Fibroblast of skin of back (primary cell): ENCODE measurements around the gene SLC45A1.
A peak's percentile ranks its signal among the peaks of the same experiment; 100 is the strongest.
"Not testable (repeated sequence)": the region's sequence is repeated elsewhere in the genome, so short reads cannot be mapped to it uniquely, and the experiment has no call there.

ENCODE experiments used
- DNase-seq: peaks from one replicate; pipeline ENCODE4 v3.0.0-alpha.2; 2013

SLC45A1 gene

GRCh38 chr1:8370046-8370881 is 52.4 kb downstream of the SLC45A1 start:
- DNase-seq: peak; percentile 89

- DNase-seq: peak; percentile 57
These were observed 53.0 kb downstream of the SLC45A1 start for GRCh38 chr1:8370905-8371315.

GRCh38 chr1:8371372-8371991 is 53.6 kb downstream of the SLC45A1 start:
- DNase-seq: no peak

GRCh38 chr1:8373125-8373524 is 55.2 kb downstream of the SLC45A1 start:
- no peak for DNase-seq

GRCh38 chr1:8373581-8374241 is 55.8 kb downstream of the SLC45A1 start:
- DNase-seq: peak; percentile 82

GRCh38 chr1:8374356-8374755 is 56.4 kb downstream of the SLC45A1 start:
- no peak for DNase-seq

- DNase-seq: peak; percentile 53
These were observed 56.9 kb downstream of the SLC45A1 start for GRCh38 chr1:8374812-8375211.

- no peak for DNase-seq
These were observed 58.5 kb downstream of the SLC45A1 start for GRCh38 chr1:8376358-8376840.

- no peak for DNase-seq
These were observed 59.5 kb downstream of the SLC45A1 start for GRCh38 chr1:8377271-8377981.

GRCh38 chr1:8378178-8378577 is 60.3 kb downstream of the SLC45A1 start:
- DNase-seq: no peak

- DNase-seq: no peak
These were observed 61.1 kb downstream of the SLC45A1 start for GRCh38 chr1:8378981-8379470.

- no peak for DNase-seq
These were observed 61.7 kb downstream of the SLC45A1 start for GRCh38 chr1:8379513-8380186.

GRCh38 chr1:8380310-8380709 is 62.4 kb downstream of the SLC45A1 start:
- not testable (repeated sequence) for DNase-seq

GRCh38 chr1:8381618-8382017 is 63.7 kb downstream of the SLC45A1 start:
- DNase-seq: no peak

- DNase-seq: peak; percentile 68
These were observed 64.2 kb downstream of the SLC45A1 start for GRCh38 chr1:8382051-8382505.

- DNase-seq: no peak
These were observed 64.9 kb downstream of the SLC45A1 start for GRCh38 chr1:8382608-8383505.

- peak; percentile 37 for DNase-seq
These were observed 66.2 kb downstream of the SLC45A1 start for GRCh38 chr1:8384088-8384487.

- DNase-seq: no peak
These were observed 66.7 kb downstream of the SLC45A1 start for GRCh38 chr1:8384577-8384976.

- no peak for DNase-seq
These were observed 68.3 kb downstream of the SLC45A1 start for GRCh38 chr1:8386247-8386646.

GRCh38 chr1:8388732-8389562 is 71.0 kb downstream of the SLC45A1 start:
- no peak for DNase-seq
